Esophagus muscularis mucosa (tissue), 4 donors: ENCODE data around the gene PIK3C2B. TPM values are rescaled to one million over a fixed set of nuclear protein-coding genes. Genes with fewer than 3 reads are reported as not detected.

Source experiments
- DNase-seq: peaks from one replicate; pipeline ENCODE4 v3.0.0-alpha.2; 2017; ENCODE audit errors: extremely low spot score
- H3K27ac ChIP-seq, 4 donors: fragments of 200-600 bp; sonication (generic); replicated peaks in 1 of 4; 1 replicate in 3 of 4; 2 replicates in 1 of 4; pipeline ENCODE4 v1.5.1; 2016 to 2019; ENCODE audit warnings: mild to moderate bottlenecking in 1 of 4
- H3K27me3 ChIP-seq, 4 donors: fragments of 200-600 bp; sonication (generic); one replicate each; pipeline versions ENCODE4 v1.5.1 to v1.6.0; 2016 to 2019
- H3K36me3 ChIP-seq, 4 donors: fragments of 200-600 bp; sonication (generic); one replicate each; pipeline ENCODE4 v1.5.1; 2016 to 2019
- H3K4me1 ChIP-seq, 4 donors: fragments of 200-600 bp; sonication (generic); one replicate each; pipeline ENCODE4 v1.5.1; 2016 to 2019
- H3K4me3 ChIP-seq, 4 donors: fragments of 200-600 bp; sonication (generic); 1 replicate in 2 of 4; 2 replicates in 2 of 4; pipeline ENCODE4 v1.5.1; 2016 to 2019; ENCODE audit warnings: mild to moderate bottlenecking in 4 of 4, moderate library complexity in 1 of 4
- H3K9me3 ChIP-seq, 4 donors: fragments of 200-600 bp; sonication (generic); 1 replicate in 3 of 4; 2 replicates in 1 of 4; pipeline ENCODE4 v1.5.1; 2016 to 2019
- EP300 ChIP-seq: sonication (generic); formaldehyde crosslinking; IDR thresholded peaks from one replicate; pipeline ENCODE4 v1.6.1; 2017; ENCODE audit warnings: antibody characterized with exemption
- POLR2A ChIP-seq: fragments of 450-650 bp; IDR thresholded peaks from one replicate; pipeline ENCODE4 v1.6.1; 2017; ENCODE audit warnings: antibody characterized with exemption, moderate library complexity, mild to moderate bottlenecking, low read depth
- POLR2AphosphoS5 ChIP-seq, 2 donors: sonication (generic); formaldehyde crosslinking; IDR thresholded peaks; one replicate each; pipeline ENCODE4 v1.6.1; 2017; ENCODE audit warnings: antibody characterized with exemption in 2 of 2
- WGBS: methylation state at CpG from one replicate; pipeline ENCODE4 v1.1.5; 2018; 5-methylcytosine and 5-hydroxymethylcytosine counted together
- intact Hi-C: fragments of 100-400 bp; cut with DNase I; formaldehyde crosslinking; loops from one replicate; pipeline ENCODE4 v1.15.1; 2023
- total RNA-seq, 4 donors: library from RNA; depleted of rRNA; stranded (reverse); fragments of >200 nt; gene quantifications; one replicate each; pipeline versions ENCODE4 v1.1.0 to v1.2.1, GENCODE V29; 2016
- TF ChIP-seq, protein P1 (sequence below), 3 experiments: fragments of 200-600 bp in 2 of 3; fragments of 450-650 bp in 1 of 3; sonication (generic) in 2 of 3; IDR thresholded peaks; one replicate each; pipeline ENCODE4 v1.5.1; 2017 to 2019; ENCODE audit warnings: antibody characterized with exemption in 3 of 3, mild to moderate bottlenecking in 2 of 3, moderate library complexity in 1 of 3

The PIK3C2B gene
- total RNA-seq, 4 donors from 2014 or later, result 10.8 to 15.8 (median 13.6) TPM

DNA sequence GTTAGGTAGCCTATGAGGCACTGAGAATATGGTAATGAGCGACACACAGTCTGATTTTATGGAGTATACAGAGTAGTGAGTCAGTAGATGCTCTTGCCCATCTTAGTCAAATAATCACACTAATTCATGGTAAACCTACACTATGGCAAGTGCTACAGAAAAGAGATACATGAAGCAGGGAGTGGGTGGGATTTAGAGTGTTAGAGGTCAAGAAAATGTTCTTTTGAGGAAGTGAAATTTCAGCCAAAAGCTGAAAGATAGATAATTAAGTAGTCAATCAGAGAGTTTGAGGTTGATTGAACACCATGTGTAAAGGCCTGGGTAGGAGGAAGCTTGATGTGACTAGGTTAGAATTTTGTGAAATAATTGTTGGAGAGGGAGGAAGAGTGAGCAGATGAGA, 36.3 kb upstream of the PIK3C2B start:
- Histone ChIP-seq H3K9me3 (no peaks in the 10 kb centered on the region), H3K36me3 (peaks cover 62 to 99% (median 93%) of the 10 kb centered on the region in 4 donors), H3K27ac (no peak overlapping the region), H3K4me3 (no peak overlapping the region), H3K27me3 (no peaks in the 10 kb centered on the region), H3K4me1 (peaks cover 0 to under 1% (median 0%) of the 10 kb centered on the region in 4 donors)
- TF ChIP-seq, protein P1, sequence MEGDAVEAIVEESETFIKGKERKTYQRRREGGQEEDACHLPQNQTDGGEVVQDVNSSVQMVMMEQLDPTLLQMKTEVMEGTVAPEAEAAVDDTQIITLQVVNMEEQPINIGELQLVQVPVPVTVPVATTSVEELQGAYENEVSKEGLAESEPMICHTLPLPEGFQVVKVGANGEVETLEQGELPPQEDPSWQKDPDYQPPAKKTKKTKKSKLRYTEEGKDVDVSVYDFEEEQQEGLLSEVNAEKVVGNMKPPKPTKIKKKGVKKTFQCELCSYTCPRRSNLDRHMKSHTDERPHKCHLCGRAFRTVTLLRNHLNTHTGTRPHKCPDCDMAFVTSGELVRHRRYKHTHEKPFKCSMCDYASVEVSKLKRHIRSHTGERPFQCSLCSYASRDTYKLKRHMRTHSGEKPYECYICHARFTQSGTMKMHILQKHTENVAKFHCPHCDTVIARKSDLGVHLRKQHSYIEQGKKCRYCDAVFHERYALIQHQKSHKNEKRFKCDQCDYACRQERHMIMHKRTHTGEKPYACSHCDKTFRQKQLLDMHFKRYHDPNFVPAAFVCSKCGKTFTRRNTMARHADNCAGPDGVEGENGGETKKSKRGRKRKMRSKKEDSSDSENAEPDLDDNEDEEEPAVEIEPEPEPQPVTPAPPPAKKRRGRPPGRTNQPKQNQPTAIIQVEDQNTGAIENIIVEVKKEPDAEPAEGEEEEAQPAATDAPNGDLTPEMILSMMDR (IDR thresholded peaks at IDR 0.05), result no peak
- TF ChIP-seq EP300 (no peak), POLR2AphosphoS5 (IDR thresholded peaks at IDR 0.05) (no peak), POLR2A (no peak)
- WGBS, result 90% methylated on average over 1 of the region's 1 CpG
- intact Hi-C loops, result no loop called here
- DNase-seq, result no peak

DNA sequence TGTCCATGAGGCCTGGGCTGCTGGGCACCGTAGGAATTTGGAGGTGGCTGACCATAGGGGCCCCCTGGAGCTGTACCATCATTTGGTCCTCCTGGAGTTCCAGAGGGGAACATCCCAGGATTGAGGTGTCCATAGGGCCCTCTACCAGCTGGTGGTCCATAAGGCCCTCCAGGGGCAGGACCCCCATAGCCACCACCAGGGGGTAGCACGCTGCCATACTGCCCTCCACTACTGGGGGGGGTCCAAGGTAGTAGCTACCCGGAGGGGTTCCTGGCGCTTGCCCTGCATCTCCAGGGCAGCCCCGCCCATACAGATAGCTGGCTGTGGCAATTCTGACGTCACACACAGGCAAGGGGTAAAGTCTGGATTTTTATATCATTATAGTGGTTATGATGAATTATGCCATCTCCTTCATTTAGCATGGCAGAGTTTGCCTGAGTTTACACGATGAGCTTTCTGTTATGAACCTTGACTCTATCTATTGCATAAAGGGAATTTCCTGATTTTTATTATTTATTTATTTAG, 34.8 kb upstream of the PIK3C2B start:
- no peak for DNase-seq
- no peak overlapping the region for H3K4me3 ChIP-seq
- H3K4me1 ChIP-seq, result no peaks in the 10 kb centered on the region
- H3K9me3 ChIP-seq, result no peaks in the 10 kb centered on the region
- peaks cover 63 to 94% (median 87%) of the 10 kb centered on the region in 4 donors for H3K36me3 ChIP-seq
- WGBS, result 93% methylated on average over 7 of the region's 7 CpGs
- no peaks in the 10 kb centered on the region for H3K27me3 ChIP-seq
- TF ChIP-seq POLR2A (no peak), POLR2AphosphoS5 (IDR thresholded peaks at IDR 0.05) (no peak), EP300 (no peak)
- TF ChIP-seq, protein P1 (IDR thresholded peaks at IDR 0.05), result no peak
- H3K27ac ChIP-seq, result no peak overlapping the region
- intact Hi-C loops, result no loop called here

DNA sequence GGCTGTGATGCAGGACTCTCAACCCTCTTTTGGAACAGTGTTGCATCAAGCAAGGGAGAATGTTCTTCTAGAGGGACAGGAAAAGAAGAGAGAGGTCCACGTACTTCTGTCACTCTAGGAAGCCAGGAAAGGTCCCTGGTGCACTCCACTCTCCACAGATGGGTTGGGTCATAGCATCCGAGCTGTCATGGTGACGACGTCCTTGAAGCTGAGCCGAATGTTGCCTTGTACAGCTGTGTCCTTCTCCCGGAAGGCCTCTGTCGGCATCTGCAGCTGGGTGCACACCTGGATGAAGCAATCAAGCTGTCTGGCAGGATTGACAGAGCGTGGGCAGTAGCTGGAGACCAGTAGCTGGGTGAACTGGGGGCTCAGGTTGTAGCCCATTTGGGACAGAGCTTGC, 34.1 kb upstream of the PIK3C2B start:
- TF ChIP-seq EP300 (no peak), POLR2AphosphoS5 (IDR thresholded peaks at IDR 0.05) (no peak), POLR2A (no peak)
- TF ChIP-seq, protein P1 (IDR thresholded peaks at IDR 0.05), result no peak
- no peaks in the 10 kb centered on the region for H3K4me1 ChIP-seq
- H3K9me3 ChIP-seq, result no peaks in the 10 kb centered on the region
- intact Hi-C loops, result no loop called here
- no peak for DNase-seq
- H3K36me3 ChIP-seq, result peaks cover 55 to 87% (median 83%) of the 10 kb centered on the region in 4 donors
- no peak overlapping the region for H3K4me3 ChIP-seq
- no peaks in the 10 kb centered on the region for H3K27me3 ChIP-seq
- 73% methylated on average over 7 of the region's 8 CpGs for WGBS
- no peak overlapping the region for H3K27ac ChIP-seq

DNA sequence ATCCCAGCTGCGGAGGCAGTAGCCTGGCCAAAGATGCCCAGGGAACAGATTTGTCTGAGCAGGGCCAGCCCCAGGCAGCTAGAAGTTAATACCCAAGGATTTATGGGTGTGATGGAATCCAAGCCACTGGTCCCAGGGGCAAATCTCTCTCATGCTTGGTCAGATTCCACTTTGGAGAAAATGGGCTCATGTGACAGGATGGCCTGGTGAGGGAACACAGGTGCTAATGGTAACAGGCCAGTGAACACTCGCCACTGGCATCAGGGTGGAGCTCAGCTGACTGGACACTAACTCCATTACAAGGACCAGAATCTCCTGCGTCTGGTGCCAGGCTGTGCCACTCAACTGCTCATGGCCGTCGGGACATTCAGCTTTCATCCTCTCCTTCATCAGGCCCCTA, 33.6 kb upstream of the PIK3C2B start:
- no peak overlapping the region for H3K27ac ChIP-seq
- TF ChIP-seq EP300, result no peak
- TF ChIP-seq, protein P1 (IDR thresholded peaks at IDR 0.05), result no peak
- TF ChIP-seq POLR2AphosphoS5 (IDR thresholded peaks at IDR 0.05), result no peak
- TF ChIP-seq POLR2A, result no peak
- H3K4me3 ChIP-seq, result no peak overlapping the region
- H3K27me3 ChIP-seq, result no peaks in the 10 kb centered on the region
- DNase-seq, result no peak
- H3K36me3 ChIP-seq, result peaks cover 51 to 82% (median 78%) of the 10 kb centered on the region in 4 donors
- no peaks in the 10 kb centered on the region for H3K4me1 ChIP-seq
- 94% methylated on average over 5 of the region's 5 CpGs for WGBS
- intact Hi-C loops, result no loop called here
- H3K9me3 ChIP-seq, result no peaks in the 10 kb centered on the region

DNA sequence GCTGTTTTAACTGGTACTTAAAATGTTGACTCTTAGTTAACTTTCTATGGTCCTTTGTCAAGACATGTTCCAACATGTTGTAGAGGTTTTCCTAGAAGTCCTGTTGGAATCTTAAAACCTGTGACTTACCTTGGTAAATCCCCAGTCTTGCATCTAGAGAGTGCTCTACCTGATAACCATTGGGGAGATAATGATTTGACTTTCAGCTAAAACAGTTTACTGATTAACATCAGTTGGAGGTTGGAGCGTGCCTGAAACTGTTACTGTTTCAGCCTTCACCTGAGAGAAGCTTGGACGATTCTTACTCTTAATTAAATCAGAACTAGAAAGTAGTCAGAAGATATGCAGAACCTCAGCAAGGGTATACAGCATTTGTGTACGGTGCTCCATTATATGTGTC, 30.4 kb upstream of the PIK3C2B start:
- intact Hi-C loops, result no loop called here
- Histone ChIP-seq H3K27me3 (no peaks in the 10 kb centered on the region), H3K4me3 (no peak overlapping the region), H3K27ac (no peak overlapping the region), H3K36me3 (peaks cover 40 to 50% (median 46%) of the 10 kb centered on the region in 4 donors), H3K9me3 (no peaks in the 10 kb centered on the region), H3K4me1 (peaks cover 10 to 16% (median 13%) of the 10 kb centered on the region in 4 donors)
- TF ChIP-seq POLR2A, result no peak
- TF ChIP-seq POLR2AphosphoS5 (IDR thresholded peaks at IDR 0.05), result no peak
- TF ChIP-seq, protein P1 (IDR thresholded peaks at IDR 0.05), result no peak
- TF ChIP-seq EP300, result no peak
- DNase-seq, result no peak
- 92% methylated on average over 3 of the region's 3 CpGs for WGBS
